HEK293 (cell line): ENCODE measurements around the gene HLF.

Source experiments
- KLF16 ChIP-seq: fragments of 450-650 bp; formaldehyde crosslinking; IDR thresholded peaks from 2 replicates; pipeline ENCODE4 v1.5.1; 2017; ENCODE audit warnings: missing biosample characterization, missing genetic modification characterization
- PRDM1 ChIP-seq: fragments of 450-650 bp; formaldehyde crosslinking; IDR thresholded peaks from 2 replicates; pipeline ENCODE4; 2016; ENCODE audit warnings: missing biosample characterization, missing genetic modification characterization
- TCF7L2 ChIP-seq: IDR thresholded peaks from 2 replicates; pipeline ENCODE4 v1.6.1; 2011; ENCODE audit warnings: low read depth, mild to moderate bottlenecking, inconsistent platforms, low read length, moderate library complexity, borderline replicate concordance
- ZNF335 ChIP-seq: fragments of 450-650 bp; formaldehyde crosslinking; conservative IDR thresholded peaks from 2 replicates; pipeline ENCODE4 v1.5.1; 2016; ENCODE audit warnings: missing biosample characterization, missing genetic modification characterization
- TF ChIP-seq, protein P1 (sequence below): fragments of 450-650 bp; formaldehyde crosslinking; IDR thresholded peaks from 2 replicates; pipeline ENCODE4 v1.5.1; 2016; ENCODE audit warnings: missing biosample characterization, missing genetic modification characterization
- TF ChIP-seq, protein P2 (sequence below): fragments of 450-650 bp; formaldehyde crosslinking; IDR thresholded peaks from 2 replicates; pipeline ENCODE4 v1.5.1; 2016; ENCODE audit warnings: missing biosample characterization, missing genetic modification characterization
- TF ChIP-seq, protein P3 (sequence below): fragments of 450-650 bp; formaldehyde crosslinking; IDR thresholded peaks from 2 replicates; pipeline ENCODE4 v1.5.1; 2016; ENCODE audit warnings: missing biosample characterization, missing genetic modification characterization
- TF ChIP-seq, protein P4 (sequence below): fragments of 450-650 bp; formaldehyde crosslinking; IDR thresholded peaks from 2 replicates; pipeline ENCODE4 v1.5.1; 2016; ENCODE audit warnings: missing biosample characterization, missing genetic modification characterization, low read depth
- TF ChIP-seq, protein P5 (sequence below): fragments of 450-650 bp; formaldehyde crosslinking; IDR thresholded peaks from 2 replicates; pipeline ENCODE4 v1.5.1; 2016; ENCODE audit warnings: missing biosample characterization, missing genetic modification characterization
- TF ChIP-seq, protein P6 (sequence below): fragments of 450-650 bp; formaldehyde crosslinking; IDR thresholded peaks from 2 replicates; pipeline ENCODE4 v1.5.1; 2016; ENCODE audit warnings: missing biosample characterization, missing genetic modification characterization

DNA sequence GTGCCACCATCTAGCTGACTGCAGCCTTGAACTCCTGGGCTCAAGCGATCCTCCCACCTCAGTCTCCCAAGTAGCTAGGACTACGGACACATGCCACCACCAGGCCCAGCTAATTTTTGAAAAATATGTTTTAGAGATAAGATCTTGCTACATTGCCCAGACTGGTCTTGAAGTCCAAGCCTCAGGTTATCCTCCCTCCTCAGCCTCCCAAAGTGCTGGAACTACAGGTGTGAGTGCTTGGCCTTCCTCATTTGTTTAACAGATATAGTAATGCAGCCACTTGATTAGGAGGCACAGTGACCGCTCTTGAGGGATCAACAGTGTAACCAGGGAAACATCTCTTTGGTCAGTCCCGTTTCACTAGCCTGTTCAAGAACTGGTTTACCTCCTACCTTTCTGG, 35.1 kb downstream of the HLF start:
- TF ChIP-seq, protein P1, sequence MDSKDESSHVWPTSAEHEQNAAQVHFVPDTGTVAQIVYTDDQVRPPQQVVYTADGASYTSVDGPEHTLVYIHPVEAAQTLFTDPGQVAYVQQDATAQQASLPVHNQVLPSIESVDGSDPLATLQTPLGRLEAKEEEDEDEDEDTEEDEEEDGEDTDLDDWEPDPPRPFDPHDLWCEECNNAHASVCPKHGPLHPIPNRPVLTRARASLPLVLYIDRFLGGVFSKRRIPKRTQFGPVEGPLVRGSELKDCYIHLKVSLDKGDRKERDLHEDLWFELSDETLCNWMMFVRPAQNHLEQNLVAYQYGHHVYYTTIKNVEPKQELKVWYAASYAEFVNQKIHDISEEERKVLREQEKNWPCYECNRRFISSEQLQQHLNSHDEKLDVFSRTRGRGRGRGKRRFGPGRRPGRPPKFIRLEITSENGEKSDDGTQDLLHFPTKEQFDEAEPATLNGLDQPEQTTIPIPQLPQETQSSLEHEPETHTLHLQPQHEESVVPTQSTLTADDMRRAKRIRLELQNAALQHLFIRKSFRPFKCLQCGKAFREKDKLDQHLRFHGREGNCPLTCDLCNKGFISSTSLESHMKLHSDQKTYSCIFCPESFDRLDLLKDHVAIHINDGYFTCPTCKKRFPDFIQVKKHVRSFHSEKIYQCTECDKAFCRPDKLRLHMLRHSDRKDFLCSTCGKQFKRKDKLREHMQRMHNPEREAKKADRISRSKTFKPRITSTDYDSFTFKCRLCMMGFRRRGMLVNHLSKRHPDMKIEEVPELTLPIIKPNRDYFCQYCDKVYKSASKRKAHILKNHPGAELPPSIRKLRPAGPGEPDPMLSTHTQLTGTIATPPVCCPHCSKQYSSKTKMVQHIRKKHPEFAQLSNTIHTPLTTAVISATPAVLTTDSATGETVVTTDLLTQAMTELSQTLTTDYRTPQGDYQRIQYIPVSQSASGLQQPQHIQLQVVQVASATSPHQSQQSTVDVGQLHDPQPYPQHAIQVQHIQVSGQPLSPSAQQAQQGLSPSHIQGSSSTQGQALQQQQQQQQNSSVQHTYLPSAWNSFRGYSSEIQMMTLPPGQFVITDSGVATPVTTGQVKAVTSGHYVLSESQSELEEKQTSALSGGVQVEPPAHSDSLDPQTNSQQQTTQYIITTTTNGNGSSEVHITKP (tag by site-specific recombination): no peak
- TF ChIP-seq, protein P2, sequence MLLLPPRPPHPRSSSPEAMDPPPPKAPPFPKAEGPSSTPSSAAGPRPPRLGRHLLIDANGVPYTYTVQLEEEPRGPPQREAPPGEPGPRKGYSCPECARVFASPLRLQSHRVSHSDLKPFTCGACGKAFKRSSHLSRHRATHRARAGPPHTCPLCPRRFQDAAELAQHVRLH (tag by site-specific recombination): no peak
- TF ChIP-seq, protein P3, sequence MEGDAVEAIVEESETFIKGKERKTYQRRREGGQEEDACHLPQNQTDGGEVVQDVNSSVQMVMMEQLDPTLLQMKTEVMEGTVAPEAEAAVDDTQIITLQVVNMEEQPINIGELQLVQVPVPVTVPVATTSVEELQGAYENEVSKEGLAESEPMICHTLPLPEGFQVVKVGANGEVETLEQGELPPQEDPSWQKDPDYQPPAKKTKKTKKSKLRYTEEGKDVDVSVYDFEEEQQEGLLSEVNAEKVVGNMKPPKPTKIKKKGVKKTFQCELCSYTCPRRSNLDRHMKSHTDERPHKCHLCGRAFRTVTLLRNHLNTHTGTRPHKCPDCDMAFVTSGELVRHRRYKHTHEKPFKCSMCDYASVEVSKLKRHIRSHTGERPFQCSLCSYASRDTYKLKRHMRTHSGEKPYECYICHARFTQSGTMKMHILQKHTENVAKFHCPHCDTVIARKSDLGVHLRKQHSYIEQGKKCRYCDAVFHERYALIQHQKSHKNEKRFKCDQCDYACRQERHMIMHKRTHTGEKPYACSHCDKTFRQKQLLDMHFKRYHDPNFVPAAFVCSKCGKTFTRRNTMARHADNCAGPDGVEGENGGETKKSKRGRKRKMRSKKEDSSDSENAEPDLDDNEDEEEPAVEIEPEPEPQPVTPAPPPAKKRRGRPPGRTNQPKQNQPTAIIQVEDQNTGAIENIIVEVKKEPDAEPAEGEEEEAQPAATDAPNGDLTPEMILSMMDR (tag by site-specific recombination): no peak
- TF ChIP-seq, protein P4, sequence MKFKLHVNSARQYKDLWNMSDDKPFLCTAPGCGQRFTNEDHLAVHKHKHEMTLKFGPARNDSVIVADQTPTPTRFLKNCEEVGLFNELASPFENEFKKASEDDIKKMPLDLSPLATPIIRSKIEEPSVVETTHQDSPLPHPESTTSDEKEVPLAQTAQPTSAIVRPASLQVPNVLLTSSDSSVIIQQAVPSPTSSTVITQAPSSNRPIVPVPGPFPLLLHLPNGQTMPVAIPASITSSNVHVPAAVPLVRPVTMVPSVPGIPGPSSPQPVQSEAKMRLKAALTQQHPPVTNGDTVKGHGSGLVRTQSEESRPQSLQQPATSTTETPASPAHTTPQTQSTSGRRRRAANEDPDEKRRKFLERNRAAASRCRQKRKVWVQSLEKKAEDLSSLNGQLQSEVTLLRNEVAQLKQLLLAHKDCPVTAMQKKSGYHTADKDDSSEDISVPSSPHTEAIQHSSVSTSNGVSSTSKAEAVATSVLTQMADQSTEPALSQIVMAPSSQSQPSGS (tag by site-specific recombination): no peak
- TF ChIP-seq, protein P5, sequence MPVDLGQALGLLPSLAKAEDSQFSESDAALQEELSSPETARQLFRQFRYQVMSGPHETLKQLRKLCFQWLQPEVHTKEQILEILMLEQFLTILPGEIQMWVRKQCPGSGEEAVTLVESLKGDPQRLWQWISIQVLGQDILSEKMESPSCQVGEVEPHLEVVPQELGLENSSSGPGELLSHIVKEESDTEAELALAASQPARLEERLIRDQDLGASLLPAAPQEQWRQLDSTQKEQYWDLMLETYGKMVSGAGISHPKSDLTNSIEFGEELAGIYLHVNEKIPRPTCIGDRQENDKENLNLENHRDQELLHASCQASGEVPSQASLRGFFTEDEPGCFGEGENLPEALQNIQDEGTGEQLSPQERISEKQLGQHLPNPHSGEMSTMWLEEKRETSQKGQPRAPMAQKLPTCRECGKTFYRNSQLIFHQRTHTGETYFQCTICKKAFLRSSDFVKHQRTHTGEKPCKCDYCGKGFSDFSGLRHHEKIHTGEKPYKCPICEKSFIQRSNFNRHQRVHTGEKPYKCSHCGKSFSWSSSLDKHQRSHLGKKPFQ (tag by site-specific recombination): no peak
- TF ChIP-seq, protein P6, sequence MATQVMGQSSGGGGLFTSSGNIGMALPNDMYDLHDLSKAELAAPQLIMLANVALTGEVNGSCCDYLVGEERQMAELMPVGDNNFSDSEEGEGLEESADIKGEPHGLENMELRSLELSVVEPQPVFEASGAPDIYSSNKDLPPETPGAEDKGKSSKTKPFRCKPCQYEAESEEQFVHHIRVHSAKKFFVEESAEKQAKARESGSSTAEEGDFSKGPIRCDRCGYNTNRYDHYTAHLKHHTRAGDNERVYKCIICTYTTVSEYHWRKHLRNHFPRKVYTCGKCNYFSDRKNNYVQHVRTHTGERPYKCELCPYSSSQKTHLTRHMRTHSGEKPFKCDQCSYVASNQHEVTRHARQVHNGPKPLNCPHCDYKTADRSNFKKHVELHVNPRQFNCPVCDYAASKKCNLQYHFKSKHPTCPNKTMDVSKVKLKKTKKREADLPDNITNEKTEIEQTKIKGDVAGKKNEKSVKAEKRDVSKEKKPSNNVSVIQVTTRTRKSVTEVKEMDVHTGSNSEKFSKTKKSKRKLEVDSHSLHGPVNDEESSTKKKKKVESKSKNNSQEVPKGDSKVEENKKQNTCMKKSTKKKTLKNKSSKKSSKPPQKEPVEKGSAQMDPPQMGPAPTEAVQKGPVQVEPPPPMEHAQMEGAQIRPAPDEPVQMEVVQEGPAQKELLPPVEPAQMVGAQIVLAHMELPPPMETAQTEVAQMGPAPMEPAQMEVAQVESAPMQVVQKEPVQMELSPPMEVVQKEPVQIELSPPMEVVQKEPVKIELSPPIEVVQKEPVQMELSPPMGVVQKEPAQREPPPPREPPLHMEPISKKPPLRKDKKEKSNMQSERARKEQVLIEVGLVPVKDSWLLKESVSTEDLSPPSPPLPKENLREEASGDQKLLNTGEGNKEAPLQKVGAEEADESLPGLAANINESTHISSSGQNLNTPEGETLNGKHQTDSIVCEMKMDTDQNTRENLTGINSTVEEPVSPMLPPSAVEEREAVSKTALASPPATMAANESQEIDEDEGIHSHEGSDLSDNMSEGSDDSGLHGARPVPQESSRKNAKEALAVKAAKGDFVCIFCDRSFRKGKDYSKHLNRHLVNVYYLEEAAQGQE (tag by site-specific recombination): no peak
- TF ChIP-seq TCF7L2 (no peak), KLF16 (no peak), ZNF335 (tag by site-specific recombination) (no peak), PRDM1 (tag by site-specific recombination) (no peak)
